K562 (cell line): ENCODE results near the gene ZNF316. TPM values are rescaled to one million over a fixed set of nuclear protein-coding genes. Genes with fewer than 3 reads are reported as not detected.

ENCODE experiments used
- ADNP ChIP-seq: fragments of 200-800 bp; sonication (Bioruptor generic); IDR thresholded peaks from 2 replicates; pipeline ENCODE4 v1.6.1; 2016; ENCODE audit warnings: missing genetic modification characterization, missing compliant biosample characterization
- ARID4B ChIP-seq: sonication (generic); formaldehyde crosslinking; IDR thresholded peaks from 2 replicates; pipeline ENCODE4 v1.8.0; 2022; ENCODE audit warnings: mild to moderate bottlenecking, missing genetic modification reagents
- ATF1 ChIP-seq, 2 experiments: fragments of 450-650 bp in 1 of 2; IDR thresholded peaks; 2 replicates each; pipeline ENCODE4 v1.6.1; 2016; ENCODE audit warnings: missing compliant biosample characterization in 1 of 2, missing genetic modification characterization in 1 of 2
- BACH1 ChIP-seq: fragments of 200-800 bp; sonication (Bioruptor generic); IDR thresholded peaks from 2 replicates; pipeline ENCODE4 v1.6.1; 2016; ENCODE audit warnings: missing genetic modification characterization, missing compliant biosample characterization
- CBX5 ChIP-seq: IDR thresholded peaks from 2 replicates; pipeline ENCODE4 v1.6.1; 2014; ENCODE audit warnings: low read depth, borderline replicate concordance
- HMGN3 ChIP-seq: IDR thresholded peaks from 2 replicates; pipeline ENCODE4 v1.6.1; 2011; ENCODE audit warnings: borderline replicate concordance, low read depth, mild to moderate bottlenecking, mixed read lengths, low read length; ENCODE audit not compliant: insufficient read length; ENCODE audit errors: extremely low read depth
- JUN ChIP-seq, 2 experiments: sonication (generic) in 1 of 2; formaldehyde crosslinking in 1 of 2; IDR thresholded peaks; 2 replicates each; pipeline versions ENCODE4 v1.6.1 to v1.8.0; 2012 to 2022; ENCODE audit warnings: borderline replicate concordance in 2 of 2, mild to moderate bottlenecking in 2 of 2, improper control_type of control experiment in 1 of 2, low read depth in 1 of 2, low read length in 1 of 2, missing genetic modification reagents in 1 of 2
- KLF16 ChIP-seq: IDR thresholded peaks from 2 replicates; pipeline ENCODE4 v1.6.1; 2016; ENCODE audit warnings: antibody characterized with exemption
- MAFF ChIP-seq: IDR thresholded peaks from 2 replicates; pipeline ENCODE4 v1.6.1; 2012; ENCODE audit warnings: low read length, improper control_type of control experiment
- MCM5 ChIP-seq: fragments of 450-650 bp; IDR thresholded peaks from 2 replicates; pipeline ENCODE4 v1.6.1; 2016; ENCODE audit warnings: low read depth
- SMAD4 ChIP-seq: fragments of 250-450 bp; sonication (Bioruptor Pico); conservative IDR thresholded peaks from 2 replicates; pipeline ENCODE4 v1.8.0; 2021; ENCODE audit warnings: inconsistent platforms, mild to moderate bottlenecking, moderate library complexity
- SOX6 ChIP-seq: fragments of 450-650 bp; IDR thresholded peaks from 2 replicates; pipeline ENCODE4 v1.6.1; 2014; ENCODE audit warnings: mild to moderate bottlenecking
- TRIM24 ChIP-seq, 2 experiments: fragments of 450-650 bp; IDR thresholded peaks; 2 replicates each; pipeline ENCODE4 v1.6.1; 2016
- TRIM28 ChIP-seq: fragments of 450-650 bp; IDR thresholded peaks from 2 replicates; pipeline ENCODE4 v1.6.1; 2017
- XRCC3 ChIP-seq: fragments of 450-650 bp; IDR thresholded peaks from 2 replicates; pipeline ENCODE4 v1.6.1; 2017; ENCODE audit warnings: mild to moderate bottlenecking, moderate library complexity
- ZBTB1 ChIP-seq: sonication (generic); formaldehyde crosslinking; IDR thresholded peaks from 2 replicates; pipeline ENCODE4 v1.8.1; 2023; ENCODE audit warnings: missing genetic modification reagents, low read depth, mild to moderate bottlenecking, borderline replicate concordance
- ZBTB17 ChIP-seq: fragments of 450-650 bp; formaldehyde crosslinking; IDR thresholded peaks from 2 replicates; pipeline ENCODE4 v1.4.0; 2020; ENCODE audit warnings: mild to moderate bottlenecking
- ZBTB49 ChIP-seq: sonication (generic); formaldehyde crosslinking; IDR thresholded peaks from 2 replicates; pipeline ENCODE4 v1.8.0; 2022; ENCODE audit warnings: missing genetic modification reagents, mild to moderate bottlenecking, borderline replicate concordance
- ZNF280A ChIP-seq: fragments of 450-650 bp; IDR thresholded peaks from 2 replicates; pipeline ENCODE4 v1.6.1; 2018; ENCODE audit warnings: mild to moderate bottlenecking, low read depth; ENCODE audit not compliant: partially characterized antibody
- polyA plus RNA-seq, 8 experiments: library from polyadenylated mRNA; depleted of rRNA in 4 of 8; stranded (reverse) in 5 of 8; unstranded in 3 of 8; fragments of >200 nt; fragmentation: Nextera tagmentation in 2 of 8; fragmentation: Illumina TruSeq in 1 of 8; extraction: Ambion mirVana in 2 of 8; extraction: Trizol in 1 of 8; gene quantifications; 2 replicates each; pipeline versions ENCODE4 v1.2.1 to v1.2.3, GENCODE V29; 2011 to 2014; ENCODE audit warnings: inconsistent platforms in 1 of 8, missing spikeins in 1 of 8
- total RNA-seq, 7 experiments: library from RNA; depleted of rRNA in 6 of 7; stranded (reverse); fragments of >200 nt in 6 of 7; fragmentation: Illumina TruSeq in 2 of 7; extraction: Trizol in 2 of 7; gene quantifications; 2 replicates each; pipeline versions ENCODE4 v1.2.1 to v1.2.3, GENCODE V29; 2011 to 2021; ENCODE audit warnings: low replicate concordance in 1 of 7

Gene ZNF316
- total and polyA plus RNA-seq, 9 of the 15 experiments (the other 6 are each of a cell fraction or from before 2014, with no cell fraction given) = 0.10 to 34.0 (median 8.6) TPM

GRCh38 chr7:6691609-6692106 is 54.5 kb downstream of the ZNF316 start (continued):
- TF ChIP-seq ATF1 (CRISPR knock-in tag; IDR thresholded peaks at IDR 0.05) (no peak), ATF1 (tag; IDR thresholded peaks at IDR 0.05) (no peak), ADNP (tag) (no peak), XRCC3 (peak; percentile 88), JUN (IDR thresholded peaks at IDR 0.05; ENCODE audit: borderline replicate concordance, low read depth, low read length) (0 out of 2 replicates have a peak, but pooled peaks have one; percentile 35), JUN (CRISPR knock-in tag; IDR thresholded peaks at IDR 0.05; ENCODE audit: borderline replicate concordance) (no peak), ARID4B (no peak), ZNF280A (peak; percentile 96), MCM5 (no peak), HMGN3 (no peak), ZBTB17 (no peak), SMAD4 (no peak), KLF16 (no peak), BACH1 (tag) (no peak), TRIM24 (IDR thresholded peaks at IDR 0.05) (peak in 1 of 2 experiments; percentile 59; a peak in 2 of 4 replicates), ZBTB49 (CRISPR knock-in tag) (no peak), ZBTB1 (no peak), SOX6 (peak; percentile 56; the same call in 1 of the 2 replicates), TRIM28 (peak; percentile 97), CBX5 (peak; percentile 13), MAFF (no peak)
